ENCODE measurements around the gene TPT1. TPM values are rescaled to one million over a fixed set of nuclear protein-coding genes. Genes with fewer than 3 reads are reported as not detected.

TPT1 gene
- polyA plus RNA-seq, 1 of the 3 experiments (the other 2 are of a cell fraction), result 1,919 TPM

DNA sequence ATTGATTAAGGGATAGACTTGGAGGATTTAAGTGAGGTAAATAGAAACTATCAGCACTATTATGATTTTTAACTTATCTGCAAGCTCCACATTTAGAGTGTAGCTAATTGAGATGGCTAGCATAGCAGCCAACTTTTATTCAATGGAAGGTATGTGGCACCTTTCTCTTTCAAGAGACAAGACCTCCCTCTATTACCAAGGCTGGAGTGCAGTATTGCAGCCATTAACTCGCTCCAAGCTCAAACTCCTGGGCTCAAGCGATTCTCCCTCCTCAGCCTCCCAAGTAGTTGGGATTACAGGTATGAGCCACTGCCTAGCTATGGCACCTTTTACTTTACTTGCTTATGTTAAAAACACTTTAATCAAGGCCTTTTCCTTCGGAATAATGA lies 8.2 kb downstream of the TPT1 start:
- Histone ChIP-seq H3K9me3 (no peaks in the 10 kb centered on the region), H3K4me2 (peak overlapping the region; percentile 53; the same call in 1 of the 2 replicates), H3K79me2 (ENCODE audit: insufficient read depth) (peaks cover 25% of the 10 kb centered on the region), H3K4me1 (ENCODE audit: control insufficient read depth in 1 of 2, insufficient read depth in 2 of 2, low read depth in 1 of 2, low read length in 1 of 2) (peaks cover 5 to 58% of the 10 kb centered on the region in 2 experiments), H3K27ac (ENCODE audit: low read depth in 2 of 2, low read length in 1 of 2) (peak overlapping the region; percentile 58 to 86; a peak in 3 of 4 replicates), H3K27me3 (ENCODE audit: insufficient read depth) (no peaks in the 10 kb centered on the region), H3K36me3 (replicated peaks in 1 of 2; ENCODE audit: control insufficient read depth in 1 of 2, insufficient read depth in 2 of 2, low read length in 1 of 2) (peaks cover 32 to 36% of the 10 kb centered on the region in 2 experiments), H3F3A (replicated peaks; ENCODE audit: insufficient read depth) (peaks cover 92% of the 10 kb centered on the region), H4K20me1 (ENCODE audit: insufficient read depth) (peaks cover 58% of the 10 kb centered on the region), H3K4me3 (ENCODE audit: low read depth in 2 of 2, low read length in 1 of 2) (no peak overlapping the region), H3K9ac (peak overlapping the region; percentile 16; the same call in 1 of the 2 replicates), H3K9me2 (no peaks in the 10 kb centered on the region), H2AFZ (ENCODE audit: low read depth) (no peak overlapping the region)
- ChIA-PET CTCF (interaction anchor here (1.6 to 1.9 kb wide), 2 partner anchors 8 to 61 kb away, joined by 6 to 10 read pairs; partner anchors contain the start of gene TPT1), POLR2A (interaction anchor here (1.0 to 1.8 kb wide), 2 partner anchors 9 kb away, joined by 4 to 5 read pairs; no protein-coding TSS in a partner anchor)
- WGBS (ENCODE audit: low lambda C conversion rate), result 88% methylated on average over 3 of the region's 3 CpGs
- no peak for TF ChIP-seq MXI1 (IDR thresholded peaks at IDR 0.05; ENCODE audit: low read depth, low read length)
- TF ChIP-seq EP300 (IDR thresholded peaks at IDR 0.05; ENCODE audit: borderline replicate concordance in 1 of 2, low read depth in 1 of 2, low read length in 1 of 2), result no peak
- no peak for TF ChIP-seq RFX5 (IDR thresholded peaks at IDR 0.05; ENCODE audit: low read length)
- TF ChIP-seq, protein P1, sequence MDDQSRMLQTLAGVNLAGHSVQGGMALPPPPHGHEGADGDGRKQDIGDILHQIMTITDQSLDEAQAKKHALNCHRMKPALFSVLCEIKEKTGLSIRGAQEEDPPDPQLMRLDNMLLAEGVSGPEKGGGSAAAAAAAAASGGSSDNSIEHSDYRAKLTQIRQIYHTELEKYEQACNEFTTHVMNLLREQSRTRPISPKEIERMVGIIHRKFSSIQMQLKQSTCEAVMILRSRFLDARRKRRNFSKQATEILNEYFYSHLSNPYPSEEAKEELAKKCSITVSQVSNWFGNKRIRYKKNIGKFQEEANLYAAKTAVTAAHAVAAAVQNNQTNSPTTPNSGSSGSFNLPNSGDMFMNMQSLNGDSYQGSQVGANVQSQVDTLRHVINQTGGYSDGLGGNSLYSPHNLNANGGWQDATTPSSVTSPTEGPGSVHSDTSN (IDR thresholded peaks at IDR 0.05), result no peak
- TF ChIP-seq FOSL2 (IDR thresholded peaks at IDR 0.05; ENCODE audit: borderline replicate concordance, low read depth), result no peak
- TF ChIP-seq JUND (IDR thresholded peaks at IDR 0.05), result no peak
- no peak for TF ChIP-seq TEAD4 (IDR thresholded peaks at IDR 0.05; ENCODE audit: borderline replicate concordance, insufficient read depth)
- TF ChIP-seq, protein P2, sequence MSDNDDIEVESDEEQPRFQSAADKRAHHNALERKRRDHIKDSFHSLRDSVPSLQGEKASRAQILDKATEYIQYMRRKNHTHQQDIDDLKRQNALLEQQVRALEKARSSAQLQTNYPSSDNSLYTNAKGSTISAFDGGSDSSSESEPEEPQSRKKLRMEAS (IDR thresholded peaks at IDR 0.05; ENCODE audit: low read depth), result no peak
- TF ChIP-seq RAD21 (IDR thresholded peaks at IDR 0.05; ENCODE audit: low read length), result no peak
- TF ChIP-seq SMC3 (IDR thresholded peaks at IDR 0.05; ENCODE audit: low read depth, low read length), result no peak
- no peak for TF ChIP-seq YY1 (IDR thresholded peaks at IDR 0.05; ENCODE audit: low read depth)
- TF ChIP-seq, protein P3, sequence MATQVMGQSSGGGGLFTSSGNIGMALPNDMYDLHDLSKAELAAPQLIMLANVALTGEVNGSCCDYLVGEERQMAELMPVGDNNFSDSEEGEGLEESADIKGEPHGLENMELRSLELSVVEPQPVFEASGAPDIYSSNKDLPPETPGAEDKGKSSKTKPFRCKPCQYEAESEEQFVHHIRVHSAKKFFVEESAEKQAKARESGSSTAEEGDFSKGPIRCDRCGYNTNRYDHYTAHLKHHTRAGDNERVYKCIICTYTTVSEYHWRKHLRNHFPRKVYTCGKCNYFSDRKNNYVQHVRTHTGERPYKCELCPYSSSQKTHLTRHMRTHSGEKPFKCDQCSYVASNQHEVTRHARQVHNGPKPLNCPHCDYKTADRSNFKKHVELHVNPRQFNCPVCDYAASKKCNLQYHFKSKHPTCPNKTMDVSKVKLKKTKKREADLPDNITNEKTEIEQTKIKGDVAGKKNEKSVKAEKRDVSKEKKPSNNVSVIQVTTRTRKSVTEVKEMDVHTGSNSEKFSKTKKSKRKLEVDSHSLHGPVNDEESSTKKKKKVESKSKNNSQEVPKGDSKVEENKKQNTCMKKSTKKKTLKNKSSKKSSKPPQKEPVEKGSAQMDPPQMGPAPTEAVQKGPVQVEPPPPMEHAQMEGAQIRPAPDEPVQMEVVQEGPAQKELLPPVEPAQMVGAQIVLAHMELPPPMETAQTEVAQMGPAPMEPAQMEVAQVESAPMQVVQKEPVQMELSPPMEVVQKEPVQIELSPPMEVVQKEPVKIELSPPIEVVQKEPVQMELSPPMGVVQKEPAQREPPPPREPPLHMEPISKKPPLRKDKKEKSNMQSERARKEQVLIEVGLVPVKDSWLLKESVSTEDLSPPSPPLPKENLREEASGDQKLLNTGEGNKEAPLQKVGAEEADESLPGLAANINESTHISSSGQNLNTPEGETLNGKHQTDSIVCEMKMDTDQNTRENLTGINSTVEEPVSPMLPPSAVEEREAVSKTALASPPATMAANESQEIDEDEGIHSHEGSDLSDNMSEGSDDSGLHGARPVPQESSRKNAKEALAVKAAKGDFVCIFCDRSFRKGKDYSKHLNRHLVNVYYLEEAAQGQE (IDR thresholded peaks at IDR 0.05; ENCODE audit: low read depth, low read length), result no peak
- TF ChIP-seq, protein P4, sequence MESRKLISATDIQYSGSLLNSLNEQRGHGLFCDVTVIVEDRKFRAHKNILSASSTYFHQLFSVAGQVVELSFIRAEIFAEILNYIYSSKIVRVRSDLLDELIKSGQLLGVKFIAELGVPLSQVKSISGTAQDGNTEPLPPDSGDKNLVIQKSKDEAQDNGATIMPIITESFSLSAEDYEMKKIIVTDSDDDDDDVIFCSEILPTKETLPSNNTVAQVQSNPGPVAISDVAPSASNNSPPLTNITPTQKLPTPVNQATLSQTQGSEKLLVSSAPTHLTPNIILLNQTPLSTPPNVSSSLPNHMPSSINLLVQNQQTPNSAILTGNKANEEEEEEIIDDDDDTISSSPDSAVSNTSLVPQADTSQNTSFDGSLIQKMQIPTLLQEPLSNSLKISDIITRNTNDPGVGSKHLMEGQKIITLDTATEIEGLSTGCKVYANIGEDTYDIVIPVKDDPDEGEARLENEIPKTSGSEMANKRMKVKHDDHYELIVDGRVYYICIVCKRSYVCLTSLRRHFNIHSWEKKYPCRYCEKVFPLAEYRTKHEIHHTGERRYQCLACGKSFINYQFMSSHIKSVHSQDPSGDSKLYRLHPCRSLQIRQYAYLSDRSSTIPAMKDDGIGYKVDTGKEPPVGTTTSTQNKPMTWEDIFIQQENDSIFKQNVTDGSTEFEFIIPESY (IDR thresholded peaks at IDR 0.05; ENCODE audit: borderline replicate concordance, low read depth), result no peak
- TF ChIP-seq SIN3A (IDR thresholded peaks at IDR 0.05; ENCODE audit: borderline replicate concordance, low read depth, low read length), result no peak
- TF ChIP-seq RXRA (IDR thresholded peaks at IDR 0.05; ENCODE audit: borderline replicate concordance, low read depth), result no peak
- no peak for DNase-seq
